ENCODE data around the gene WDR73. TPM values are rescaled to one million over a fixed set of nuclear protein-coding genes. Genes with fewer than 3 reads are reported as not detected.

The WDR73 gene
- total and polyA plus RNA-seq, 2 of the 8 experiments (the other 6 are each of a cell fraction or from before 2014, with no cell fraction given), result 22.7 to 23.1 TPM

GRCh38 chr15:84611631-84612030 lies 42.5 kb downstream of the WDR73 start:
- no peak overlapping the region for H4K91ac ChIP-seq (replicated peaks; ENCODE audit: insufficient read length, low read length)
- no peak overlapping the region for H2BK120ac ChIP-seq (replicated peaks; ENCODE audit: low read depth, low read length)
- H3K4me1 ChIP-seq (replicated peaks in 1 of 4; ENCODE audit: control insufficient read depth in 3 of 4, insufficient read depth in 4 of 4, low read length in 3 of 4), result peaks cover 2 to 11% (median 6%) of the 10 kb centered on the region in 4 experiments; a peak in 6 of 7 replicates
- no peak overlapping the region for H3K14ac ChIP-seq (ENCODE audit: insufficient read length)
- peaks cover 0 to 12% (median 3%) of the 10 kb centered on the region in 4 experiments; a peak in 4 of 8 replicates for H3K36me3 ChIP-seq (ENCODE audit: control insufficient read depth in 2 of 4, insufficient read depth in 4 of 4, low read length in 3 of 4)
- no peak overlapping the region for H2BK5ac ChIP-seq (ENCODE audit: low read depth, low read length)
- no peak overlapping the region for H2AK5ac ChIP-seq (ENCODE audit: low read depth, low read length)
- ChIA-PET CTCF (ENCODE audit: partially characterized antibody) (interaction anchor here (0.6 to 2.0 kb wide), 4 partner anchors 24 to 48 kb away, joined by 3 to 5 read pairs (median 4); partner anchors contain the start of gene WDR73), POLR2A (ENCODE audit: partially characterized antibody) (interaction anchor here (1.0 to 12.3 kb wide), 4 partner anchors 7 to 37 kb away, joined by 4 to 176 read pairs (median 35); partner anchors contain the start of gene ZSCAN2)
- WGBS, 2 experiments (ENCODE audit: extremely low coverage in 1 of 2, insufficient coverage in 1 of 2, insufficient read length in 1 of 2, insufficient replicate concordance in 2 of 2, low coverage in 1 of 2, low lambda C conversion rate in 2 of 2, missing lambda C conversion rate in 1 of 2), result 91% methylated on average over 7 of the region's 7 CpGs; no CpG with 5 or more reads in 1 of the 2 experiments
- no peak overlapping the region for H4K5ac ChIP-seq (ENCODE audit: insufficient read length, low read depth, low read length)
- TF ChIP-seq CREB1 (IDR thresholded peaks at IDR 0.05), result no peak
- TF ChIP-seq KDM5A (IDR thresholded peaks at IDR 0.05; ENCODE audit: low read length), result no peak
- no peak for TF ChIP-seq TAF7 (optimal IDR thresholded peaks at IDR 0.05; ENCODE audit: borderline replicate concordance, low read depth, low read length)
- H3K4me3 ChIP-seq (ENCODE audit: extremely low read depth in 1 of 4, insufficient read depth in 2 of 4, low read depth in 3 of 4, low read length in 4 of 4), result no peak overlapping the region
- no peak overlapping the region for H4K8ac ChIP-seq (ENCODE audit: extremely low read depth, insufficient read depth, low read length)
- H3K27me3 ChIP-seq (replicated peaks in 1 of 4; ENCODE audit: control insufficient read depth in 3 of 4, extremely low read depth in 1 of 4, insufficient read depth in 3 of 4, low read length in 3 of 4), result no peaks in the 10 kb centered on the region
- no peak overlapping the region for H3K56ac ChIP-seq (replicated peaks; ENCODE audit: insufficient read length, low read depth, low read length)
- H3K23me2 ChIP-seq (ENCODE audit: low read depth, low read length), result no peaks in the 10 kb centered on the region; the same call in 1 of the 2 replicates
- no peak overlapping the region for H2AFZ ChIP-seq (ENCODE audit: low read length)
- H3K79me1 ChIP-seq (ENCODE audit: low read depth, low read length), result peaks cover 9% of the 10 kb centered on the region; the same call in 1 of the 2 replicates
- no peaks in the 10 kb centered on the region for H3K9me3 ChIP-seq (ENCODE audit: insufficient read depth in 2 of 2, low read depth in 1 of 2, low read length in 1 of 2)
- H3K79me2 ChIP-seq (ENCODE audit: control insufficient read depth in 1 of 2, insufficient read depth in 2 of 2, low read length in 2 of 2), result peaks cover 22 to 94% of the 10 kb centered on the region in 2 experiments
- H3K27ac ChIP-seq (ENCODE audit: low read depth, low read length), result no peak overlapping the region
- no peak overlapping the region for H3K18ac ChIP-seq (ENCODE audit: extremely low read depth, low read length)
- H3K4me2 ChIP-seq (ENCODE audit: insufficient read depth in 1 of 2, low read depth in 2 of 2, low read length in 2 of 2), result no peak overlapping the region
- no peak overlapping the region for H3K9ac ChIP-seq (replicated peaks in 1 of 4; ENCODE audit: extremely low read depth in 1 of 4, low read depth in 3 of 4, low read length in 3 of 4)
- no peak overlapping the region for H2BK20ac ChIP-seq (ENCODE audit: low read length)
- peaks cover 16 to 25% of the 10 kb centered on the region in 2 experiments for H4K20me1 ChIP-seq (replicated peaks in 1 of 2; ENCODE audit: control insufficient read depth in 1 of 2, insufficient read depth in 2 of 2, low read length in 2 of 2)
- no peak for DNase-seq (ENCODE audit: low read depth in 1 of 2, low spot score in 2 of 2)
- H3K4ac ChIP-seq (replicated peaks; ENCODE audit: insufficient read length, low read depth, low read length), result no peak overlapping the region
- no peak overlapping the region for H3K23ac ChIP-seq (ENCODE audit: insufficient read length)
- H2BK12ac ChIP-seq (ENCODE audit: low read depth, low read length), result no peak overlapping the region
- H2BK15ac ChIP-seq (ENCODE audit: low read length), result no peak overlapping the region
- no peak for FAIRE-seq
